Retinal pigment epithelial cell (primary cell): Measurements from ENCODE around the gene G2E3.

ENCODE experiments used
- DNase-seq: peaks from one replicate; pipeline ENCODE4 v3.0.0-alpha.2; 2010; ENCODE audit warnings: low read depth
- H3K4me3 ChIP-seq: 2 replicates; pipeline ENCODE4 v1.5.1; 2011; ENCODE audit warnings: mild to moderate bottlenecking, low read length, control low read depth, moderate library complexity
- TF ChIP-seq, protein P1 (sequence below): conservative IDR thresholded peaks from 2 replicates; pipeline ENCODE4 v1.5.1; 2011; ENCODE audit warnings: low read depth, low read length, control low read depth, inconsistent platforms

The G2E3 gene

GRCh38 chr14:30558675-30559555 lies at the start of gene G2E3:
G2E3 (plus strand) TSS chr14:30559158; CDS start chr14:30581080, 21,922 bp downstream.
- DNase-seq, result peak; percentile 52
- TF ChIP-seq, protein P1, sequence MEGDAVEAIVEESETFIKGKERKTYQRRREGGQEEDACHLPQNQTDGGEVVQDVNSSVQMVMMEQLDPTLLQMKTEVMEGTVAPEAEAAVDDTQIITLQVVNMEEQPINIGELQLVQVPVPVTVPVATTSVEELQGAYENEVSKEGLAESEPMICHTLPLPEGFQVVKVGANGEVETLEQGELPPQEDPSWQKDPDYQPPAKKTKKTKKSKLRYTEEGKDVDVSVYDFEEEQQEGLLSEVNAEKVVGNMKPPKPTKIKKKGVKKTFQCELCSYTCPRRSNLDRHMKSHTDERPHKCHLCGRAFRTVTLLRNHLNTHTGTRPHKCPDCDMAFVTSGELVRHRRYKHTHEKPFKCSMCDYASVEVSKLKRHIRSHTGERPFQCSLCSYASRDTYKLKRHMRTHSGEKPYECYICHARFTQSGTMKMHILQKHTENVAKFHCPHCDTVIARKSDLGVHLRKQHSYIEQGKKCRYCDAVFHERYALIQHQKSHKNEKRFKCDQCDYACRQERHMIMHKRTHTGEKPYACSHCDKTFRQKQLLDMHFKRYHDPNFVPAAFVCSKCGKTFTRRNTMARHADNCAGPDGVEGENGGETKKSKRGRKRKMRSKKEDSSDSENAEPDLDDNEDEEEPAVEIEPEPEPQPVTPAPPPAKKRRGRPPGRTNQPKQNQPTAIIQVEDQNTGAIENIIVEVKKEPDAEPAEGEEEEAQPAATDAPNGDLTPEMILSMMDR, result no peak
- peak within 1 kb of the TSS; percentile 94 for H3K4me3 ChIP-seq

DNA sequence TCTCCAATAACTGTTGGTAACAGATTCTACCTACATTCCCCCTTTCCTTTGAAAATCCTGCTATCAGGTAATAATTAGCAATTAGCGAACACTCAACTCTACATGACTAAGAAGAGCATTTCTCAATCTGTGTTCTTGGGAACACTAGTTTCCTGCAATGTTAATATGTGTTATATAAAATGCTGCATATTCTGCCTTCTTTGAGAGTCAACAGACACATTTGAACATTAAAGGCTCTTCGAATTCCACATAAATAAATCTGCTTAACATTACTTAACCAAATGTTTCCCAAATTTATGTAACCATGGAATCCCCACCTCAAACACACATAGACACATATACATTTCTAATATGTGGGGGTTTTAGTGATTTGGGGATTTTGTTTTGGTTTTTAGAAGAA lies 41.2 kb upstream of the G2E3 start:
- TF ChIP-seq, protein P1, result no peak
- H3K4me3 ChIP-seq, result no peak overlapping the region
- no peak for DNase-seq

GRCh38 chr14:30518867-30519560 lies 39.9 kb upstream of the G2E3 start:
- DNase-seq, result no peak
- H3K4me3 ChIP-seq, result no peak overlapping the region
- TF ChIP-seq, protein P1, result no peak

DNA sequence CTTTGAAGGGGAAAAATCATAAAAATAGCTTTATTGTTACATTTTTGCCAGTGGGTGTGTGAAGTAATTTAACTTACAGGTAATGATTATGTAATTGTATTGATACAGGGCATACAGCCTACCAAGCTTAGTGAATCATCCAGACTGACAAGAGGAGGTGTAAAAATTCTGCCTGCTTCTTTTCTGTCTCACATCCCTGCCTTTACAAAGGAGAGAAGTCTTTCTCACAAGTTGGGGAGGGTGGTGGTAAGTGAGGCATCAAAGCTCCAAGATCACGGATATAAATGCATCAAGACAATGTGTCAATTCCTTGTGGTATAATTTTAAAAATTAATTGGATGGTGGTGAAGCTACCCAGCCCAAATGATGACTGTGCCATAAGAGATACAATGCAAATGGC lies 39.0 kb upstream of the G2E3 start:
- H3K4me3 ChIP-seq, result no peak overlapping the region
- TF ChIP-seq, protein P1, result no peak
- no peak for DNase-seq

- DNase-seq, result no peak
- H3K4me3 ChIP-seq, result no peak overlapping the region
- TF ChIP-seq, protein P1, result no peak
Observed at GRCh38 chr14:30520536-30520935, 38.4 kb upstream of the G2E3 start.

DNA sequence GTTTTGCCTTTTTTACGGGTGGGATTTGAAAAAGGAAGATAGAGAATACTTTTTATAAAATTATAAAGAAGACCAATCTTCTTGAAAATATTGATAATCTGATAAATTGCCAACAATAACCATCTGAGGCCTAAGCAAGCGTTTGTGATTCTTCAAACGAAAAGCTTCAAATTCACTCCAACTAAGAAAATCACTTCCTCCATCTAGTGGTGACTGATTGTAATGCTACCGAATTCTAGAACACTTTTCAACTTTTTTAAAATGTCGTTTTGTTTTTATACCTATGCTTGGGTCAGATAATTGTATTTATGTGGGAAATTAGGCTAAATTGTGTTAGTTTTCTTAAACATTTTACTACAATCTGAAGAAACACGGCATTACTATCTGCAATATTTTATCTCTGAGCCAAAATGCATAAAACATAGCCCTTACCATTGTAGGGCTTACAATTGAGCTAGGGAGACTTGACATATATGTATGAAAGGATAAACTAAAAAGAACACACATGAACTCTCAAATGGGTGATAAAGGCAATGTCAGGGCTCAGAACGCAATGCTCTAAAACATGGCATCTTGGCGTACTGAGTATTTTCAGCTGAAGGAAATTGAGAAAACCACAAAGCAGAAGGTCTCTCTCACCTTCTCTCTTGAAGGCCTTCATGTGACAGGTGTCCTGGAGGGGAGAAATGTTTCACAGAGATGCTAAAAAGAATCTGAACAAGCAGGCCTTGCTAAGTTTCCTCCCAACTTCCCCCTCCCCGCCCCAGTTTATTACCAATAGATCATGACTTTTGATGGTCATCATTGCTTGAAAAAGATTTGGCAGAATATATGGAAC lies 36.8 kb upstream of the G2E3 start:
- TF ChIP-seq, protein P1, result peak; percentile 75
- no peak for DNase-seq
- no peak overlapping the region for H3K4me3 ChIP-seq
